MV-4-11 (cell line): ENCODE measurements around the gene MN1.

Source experiments
- DNase-seq: peaks from one replicate; lab custom pipeline; 2025; lab: John Stamatoyannopoulos, UW

Gene MN1

GRCh38 chr22:27800250-27801201 is 1.0 kb downstream of the MN1 start:
- no peak for DNase-seq

GRCh38 chr22:27799827-27800249 is 1.7 kb downstream of the MN1 start:
- no peak for DNase-seq

- DNase-seq, result no peak
Measured at GRCh38 chr22:27799015-27799826, 2.3 kb downstream of the MN1 start.

- no peak for DNase-seq
Measured at GRCh38 chr22:27798511-27799014, 3.0 kb downstream of the MN1 start.

- DNase-seq, result no peak
Measured at GRCh38 chr22:27797520-27798391, 3.8 kb downstream of the MN1 start.

- no peak for DNase-seq
Measured at GRCh38 chr22:27796829-27797519, 4.6 kb downstream of the MN1 start.

GRCh38 chr22:27795696-27796517 is 5.6 kb downstream of the MN1 start:
- no peak for DNase-seq

GRCh38 chr22:27795053-27795452 is 6.5 kb downstream of the MN1 start:
- no peak for DNase-seq

- no peak for DNase-seq
Measured at GRCh38 chr22:27794226-27794625, 7.3 kb downstream of the MN1 start.

GRCh38 chr22:27793576-27793975 is 8.0 kb downstream of the MN1 start:
- DNase-seq, result no peak

- no peak for DNase-seq
Measured at GRCh38 chr22:27792452-27793161, 8.9 kb downstream of the MN1 start.

- no peak for DNase-seq
Measured at GRCh38 chr22:27791859-27792241, 9.7 kb downstream of the MN1 start.

- no peak for DNase-seq
Measured at GRCh38 chr22:27791159-27791858, 10.2 kb downstream of the MN1 start.

- DNase-seq, result no peak
Measured at GRCh38 chr22:27790376-27791158, 11.0 kb downstream of the MN1 start.

- DNase-seq, result no peak
Measured at GRCh38 chr22:27788500-27789288, 12.9 kb downstream of the MN1 start.

- no peak for DNase-seq
Measured at GRCh38 chr22:27786965-27787364, 14.6 kb downstream of the MN1 start.

GRCh38 chr22:27786291-27786932 is 15.1 kb downstream of the MN1 start:
- no peak for DNase-seq
